UCSD-AML1 (cell line): ENCODE data around the gene PNLDC1.
A peak's percentile ranks its signal among the peaks of the same experiment; 100 is the strongest.
"Not testable (repeated sequence)": the region's sequence is repeated elsewhere in the genome, so short reads cannot be mapped to it uniquely, and the experiment has no call there.

ENCODE experiments used
- DNase-seq: peaks from one replicate; lab custom pipeline; 2025; ENCODE audit not compliant: unreplicated experiment; lab: John Stamatoyannopoulos, UW

Gene PNLDC1

DNA sequence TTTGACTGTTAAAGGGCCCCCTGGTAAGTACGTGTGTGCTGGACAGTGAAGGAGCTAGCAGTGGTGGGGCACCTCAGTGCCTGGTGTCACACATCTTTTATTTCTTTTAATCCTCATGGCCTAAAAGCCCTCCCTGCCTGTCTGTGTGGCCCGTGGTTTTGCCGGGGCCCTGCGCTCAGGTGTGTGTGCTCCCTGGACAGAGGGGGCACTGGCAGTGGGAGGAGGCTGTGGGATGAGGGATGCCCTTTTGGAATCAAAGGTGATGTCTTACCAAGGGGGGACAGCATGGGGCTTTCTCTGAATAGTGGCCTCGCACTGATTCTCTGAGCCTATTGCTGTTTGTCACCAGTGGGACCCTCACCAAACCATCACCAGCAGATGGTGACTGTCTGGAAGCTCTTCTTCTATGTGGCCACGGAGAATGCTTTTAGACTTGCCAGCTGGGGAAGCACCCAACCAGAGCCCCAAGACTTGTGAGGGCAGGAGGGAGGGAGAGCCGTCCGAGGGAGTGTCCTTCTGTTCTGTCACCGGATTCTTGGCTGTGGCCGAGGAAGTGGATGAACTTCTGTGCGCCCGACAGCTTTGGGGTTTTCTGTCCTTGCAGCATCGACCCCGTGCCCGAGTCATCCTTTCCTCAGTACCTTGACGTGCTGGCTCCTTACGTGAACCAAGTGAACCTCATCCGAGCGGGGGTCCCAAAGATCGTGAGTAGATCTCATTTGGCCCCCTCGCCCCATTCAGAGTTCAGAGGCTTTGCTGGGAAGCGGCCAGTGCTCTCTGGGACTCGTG is 18.1 kb downstream of the PNLDC1 start:
- no peak for DNase-seq

DNA sequence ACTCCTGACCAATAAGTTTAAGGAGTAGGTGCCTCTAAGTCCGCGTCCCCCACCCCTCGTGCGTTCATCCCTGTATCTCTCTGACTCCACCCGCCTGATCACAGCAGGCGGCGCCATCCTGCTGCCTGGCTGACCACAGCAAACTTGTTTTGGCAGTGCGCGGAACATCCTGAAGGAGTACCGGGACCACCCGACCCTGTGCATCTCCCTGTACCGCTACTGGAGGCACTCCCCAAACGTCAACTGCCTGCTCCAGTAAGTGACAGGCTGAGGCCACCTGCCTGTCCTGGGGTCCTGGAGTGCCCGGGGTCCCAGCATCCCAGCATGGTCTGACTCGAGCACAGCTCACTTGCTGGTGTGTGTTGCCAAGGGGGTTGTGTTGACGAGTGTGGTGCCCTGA is 19.0 kb downstream of the PNLDC1 start:
- no peak for DNase-seq

DNA sequence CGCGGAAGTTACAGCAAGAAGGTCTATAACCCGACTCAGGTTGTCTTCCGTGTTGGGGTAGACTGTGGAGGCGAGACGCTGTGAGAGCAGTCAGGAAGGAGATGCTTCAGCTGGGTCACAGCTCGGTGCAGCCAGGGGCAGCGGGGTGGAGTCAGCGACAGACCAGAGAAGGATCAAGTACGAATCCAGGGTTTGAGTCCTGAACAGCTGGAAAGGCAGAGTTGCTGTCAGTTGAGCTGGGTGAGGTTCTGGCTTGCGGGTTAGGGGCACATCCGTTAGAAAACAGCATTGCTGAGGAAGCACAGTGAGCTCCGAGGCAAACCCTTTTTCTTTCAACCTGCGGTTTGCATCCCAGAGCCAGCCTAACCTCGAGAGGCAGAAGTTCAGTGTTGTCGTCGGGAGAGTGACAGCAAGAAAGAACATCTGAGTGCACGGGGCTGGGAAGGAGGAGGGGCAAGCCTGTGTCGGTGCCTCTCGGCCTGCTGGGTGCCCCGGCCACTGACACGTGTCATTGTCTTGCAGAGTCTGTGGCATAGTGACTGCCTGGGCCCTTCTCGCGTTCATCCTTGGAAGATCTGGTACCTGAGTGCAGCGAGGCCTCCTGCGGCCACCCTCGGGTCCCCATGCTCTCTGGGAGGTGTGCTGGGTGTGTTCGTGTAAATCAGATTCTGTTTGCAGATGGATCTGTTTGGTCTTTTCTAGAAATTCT is 20.0 kb downstream of the PNLDC1 start:
- DNase-seq: peak; percentile 84

DNA sequence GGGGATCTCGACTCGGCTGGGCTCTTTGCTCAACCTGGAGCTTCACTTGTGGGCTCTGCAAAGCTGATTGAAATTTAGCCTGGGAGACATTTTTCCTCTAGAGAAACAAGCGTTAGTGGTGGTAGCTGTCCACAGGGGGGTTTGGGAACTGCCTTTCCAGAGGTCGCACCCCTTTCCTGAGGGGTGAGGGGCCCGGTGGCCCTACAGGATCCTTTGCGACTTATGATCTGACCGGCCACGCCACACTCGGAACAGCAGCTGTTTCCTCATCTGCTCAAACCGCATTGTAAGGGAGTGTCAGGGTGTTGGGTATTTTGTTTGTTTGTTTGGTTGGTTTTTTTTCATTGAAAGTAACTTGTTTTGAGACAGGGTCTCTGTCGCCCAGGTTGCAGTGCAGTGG is 21.0 kb downstream of the PNLDC1 start:
- DNase-seq: peak; percentile 68

DNA sequence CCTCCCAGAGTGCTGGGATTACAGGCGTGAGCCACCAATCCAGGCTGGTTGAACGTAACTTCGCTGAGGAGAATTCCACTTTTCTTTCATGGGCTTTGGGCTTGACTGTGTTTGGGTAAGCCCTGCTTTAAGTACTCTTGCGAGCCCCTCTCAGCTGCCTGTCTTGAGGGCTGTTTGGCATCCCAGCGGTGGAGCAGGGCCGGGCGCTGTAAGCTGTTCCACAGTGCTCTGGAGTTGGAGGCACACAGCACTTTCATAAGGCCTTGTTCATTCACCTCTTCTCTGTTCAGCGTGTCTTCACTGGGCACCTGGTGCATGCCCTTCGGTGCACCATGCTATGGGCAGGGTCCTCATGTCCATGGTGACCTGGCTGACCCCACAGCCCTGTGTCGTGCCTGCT is 21.6 kb downstream of the PNLDC1 start:
- no peak for DNase-seq

DNA sequence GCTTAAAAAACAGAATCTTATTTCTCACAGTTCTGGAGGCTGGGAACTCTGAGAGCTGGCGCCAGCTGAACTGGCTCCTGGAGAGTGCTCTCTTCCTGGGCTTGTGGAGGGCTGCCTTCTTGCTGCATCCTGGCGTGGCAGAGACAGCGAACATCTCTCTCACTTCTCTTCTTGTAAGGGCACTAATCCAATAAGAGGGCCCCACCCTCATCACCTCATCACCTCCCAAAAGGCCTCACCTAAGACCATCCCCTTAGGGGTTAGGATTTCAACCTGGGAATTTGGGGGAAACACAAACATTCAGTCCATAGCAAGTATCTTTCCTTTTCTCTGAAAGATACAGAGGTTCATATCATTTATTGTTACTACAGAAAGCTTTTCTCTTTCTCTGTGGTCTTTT is 23.9 kb downstream of the PNLDC1 start:
- no peak for DNase-seq

DNA sequence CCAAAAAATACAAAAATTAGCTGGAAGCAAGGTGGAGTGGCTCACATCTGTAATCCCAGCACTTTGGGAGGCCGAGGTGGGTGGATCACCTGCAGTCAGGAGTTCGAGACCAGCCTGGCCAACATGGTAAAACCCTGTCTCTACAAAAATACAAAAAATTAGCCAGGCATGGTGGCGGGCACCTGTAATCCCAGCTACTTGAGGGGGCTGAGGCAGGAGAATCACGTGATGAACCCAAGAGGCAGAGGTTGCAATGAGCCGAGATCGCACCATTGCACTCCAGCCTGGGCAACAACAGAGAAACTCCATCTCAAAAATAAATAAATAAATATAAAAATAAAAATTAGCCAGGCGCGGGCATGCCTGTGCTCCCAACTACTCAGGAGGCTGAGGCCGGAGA is 24.6 kb downstream of the PNLDC1 start:
- not testable (repeated sequence) for DNase-seq

DNA sequence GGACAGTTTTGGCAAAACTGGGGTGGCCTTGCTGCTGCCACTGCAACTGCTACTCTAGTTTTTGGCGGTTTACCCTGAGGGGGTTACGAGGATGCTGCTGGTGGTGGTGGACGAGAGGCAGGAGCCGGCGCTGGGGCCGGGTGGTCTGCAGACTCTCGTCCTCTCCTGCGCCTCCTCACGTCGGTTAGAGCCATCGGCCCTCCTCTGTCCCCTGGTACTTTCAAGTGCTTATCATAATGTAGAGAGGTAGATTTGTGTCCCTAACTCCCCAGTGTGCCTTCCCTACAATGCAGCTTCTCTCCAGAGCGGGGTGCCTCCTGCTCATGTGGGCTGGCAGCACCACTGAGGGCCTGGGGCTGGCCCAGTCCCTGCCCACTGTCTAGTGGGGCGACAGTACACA is 25.9 kb downstream of the PNLDC1 start:
- DNase-seq: no peak

DNA sequence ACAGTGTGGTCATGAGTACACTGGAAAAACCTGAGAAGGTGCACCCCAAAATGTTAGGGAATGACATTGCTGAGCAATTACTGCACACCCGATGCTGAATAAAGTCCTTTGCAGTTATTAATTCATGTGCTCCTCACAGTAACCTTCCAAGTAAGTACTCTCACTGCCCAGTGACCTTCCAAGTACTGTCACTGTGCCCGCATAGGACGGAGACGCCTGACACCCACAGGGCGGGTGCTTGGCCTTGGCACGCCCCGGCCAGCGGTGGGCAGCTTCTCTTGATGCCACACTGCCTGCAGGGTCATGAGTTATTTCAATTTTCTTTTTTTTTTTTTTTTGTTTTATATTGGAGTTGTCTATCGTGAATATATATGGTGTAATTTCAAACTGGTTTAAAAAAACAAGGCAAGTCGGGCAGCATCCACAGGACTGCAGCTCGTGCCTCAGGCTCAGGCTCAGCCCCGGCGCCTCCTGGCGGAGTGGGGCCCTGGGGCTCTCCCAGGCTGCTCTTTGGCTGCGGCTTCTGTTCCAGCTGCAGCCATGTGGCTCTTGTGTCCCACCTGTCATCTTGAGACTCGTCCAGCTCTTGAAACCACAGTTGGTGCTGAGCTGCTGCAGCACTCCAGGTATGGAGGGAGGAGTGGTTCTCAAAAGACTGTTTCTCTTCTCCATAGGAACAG is 27.0 kb downstream of the PNLDC1 start:
- DNase-seq: no peak

DNA sequence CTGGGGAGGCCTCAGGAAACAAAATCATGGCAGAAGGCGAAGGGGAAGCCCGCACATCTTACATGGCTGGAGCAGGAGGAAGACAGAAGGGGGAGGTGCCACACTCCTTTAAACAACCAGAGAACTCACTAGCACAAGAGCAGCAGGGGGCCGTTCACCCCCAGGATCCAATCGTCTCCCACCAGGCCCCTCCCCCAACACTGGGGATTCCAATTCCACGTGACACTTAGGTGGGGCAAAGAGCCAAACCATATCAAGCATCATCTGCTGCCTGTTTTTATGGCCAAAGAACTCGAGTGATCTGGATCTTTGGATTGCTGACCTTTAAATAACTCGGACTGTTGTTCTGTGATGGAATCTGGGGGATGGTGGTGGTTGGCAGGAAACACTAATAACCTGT is 28.0 kb downstream of the PNLDC1 start:
- no peak for DNase-seq

DNA sequence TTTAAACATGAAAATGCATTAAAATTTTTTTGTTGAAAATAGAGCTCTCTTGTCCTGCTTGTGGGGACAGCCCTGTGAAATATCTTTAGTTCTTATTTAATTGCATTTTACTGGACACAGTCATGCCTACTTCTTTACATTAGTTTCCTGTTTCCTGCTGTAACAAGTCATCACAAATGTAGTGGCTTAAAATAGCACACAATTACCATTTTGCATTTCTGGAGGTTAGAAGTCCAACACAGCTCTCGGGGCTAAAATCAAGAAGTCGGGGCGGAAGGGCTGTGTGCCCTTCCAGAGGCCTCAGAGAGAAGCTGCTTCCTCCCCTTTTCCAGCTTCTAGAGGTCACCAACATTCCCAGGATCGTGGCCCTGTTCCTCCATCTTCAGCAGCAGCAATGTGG is 29.4 kb downstream of the PNLDC1 start:
- no peak for DNase-seq

DNA sequence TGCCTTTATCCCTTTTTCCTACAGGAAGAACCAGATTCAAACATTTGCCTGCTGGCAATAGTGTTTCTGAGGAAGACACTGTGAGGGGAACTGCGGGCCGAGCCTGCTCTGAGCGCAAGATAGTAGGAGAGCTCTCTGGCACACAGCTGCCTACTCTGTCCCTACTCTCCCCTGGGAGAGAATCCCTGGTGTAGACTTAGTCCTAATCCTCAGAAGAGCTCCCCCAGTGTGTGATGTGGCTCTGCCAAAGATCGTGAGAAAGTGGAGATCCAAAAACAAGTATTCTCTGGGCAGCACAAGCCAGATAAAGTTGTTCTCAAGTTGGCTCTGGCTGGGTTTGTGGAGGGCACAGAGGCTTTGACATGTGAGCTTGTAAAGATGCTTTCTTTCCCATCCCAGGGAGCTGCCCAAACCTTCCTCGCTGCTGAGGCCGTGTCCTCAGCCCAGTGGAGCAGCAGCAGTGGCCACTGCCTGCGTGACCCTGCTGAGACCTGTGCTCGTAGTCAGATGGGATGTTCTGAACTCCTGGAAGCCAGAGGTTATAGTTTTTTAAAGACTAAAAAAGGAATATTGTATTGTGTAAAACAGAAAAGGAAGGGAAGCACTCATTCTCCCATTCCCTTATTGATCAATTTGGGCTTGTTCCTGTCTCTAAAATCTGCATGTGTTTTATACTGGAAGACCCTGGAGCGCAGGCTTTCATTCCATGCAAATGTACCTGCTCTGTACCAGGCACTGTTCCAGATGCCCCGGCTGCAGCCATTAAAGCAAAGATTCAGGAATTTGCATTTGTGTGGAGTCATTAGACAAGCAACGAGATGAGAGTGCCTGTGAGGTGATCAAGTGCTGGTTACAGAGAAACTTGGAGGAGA is 30.7 kb downstream of the PNLDC1 start:
- no peak for DNase-seq

DNA sequence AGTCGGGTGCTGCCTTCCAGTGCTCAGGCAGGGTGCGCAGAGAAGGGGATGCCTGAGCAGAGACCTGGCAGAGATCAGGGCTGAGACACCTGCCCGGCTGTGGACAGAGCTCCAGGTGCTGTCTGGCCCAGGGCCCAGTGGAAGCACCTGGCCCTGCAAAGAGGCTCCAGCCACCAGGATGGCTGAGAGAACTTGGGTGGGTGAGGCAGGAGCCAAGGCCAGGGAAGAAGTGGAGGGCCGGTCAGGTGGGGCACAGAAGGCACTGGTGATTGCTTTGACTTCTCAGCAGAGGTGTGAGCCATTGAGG is 31.2 kb downstream of the PNLDC1 start:
- DNase-seq: no peak

DNA sequence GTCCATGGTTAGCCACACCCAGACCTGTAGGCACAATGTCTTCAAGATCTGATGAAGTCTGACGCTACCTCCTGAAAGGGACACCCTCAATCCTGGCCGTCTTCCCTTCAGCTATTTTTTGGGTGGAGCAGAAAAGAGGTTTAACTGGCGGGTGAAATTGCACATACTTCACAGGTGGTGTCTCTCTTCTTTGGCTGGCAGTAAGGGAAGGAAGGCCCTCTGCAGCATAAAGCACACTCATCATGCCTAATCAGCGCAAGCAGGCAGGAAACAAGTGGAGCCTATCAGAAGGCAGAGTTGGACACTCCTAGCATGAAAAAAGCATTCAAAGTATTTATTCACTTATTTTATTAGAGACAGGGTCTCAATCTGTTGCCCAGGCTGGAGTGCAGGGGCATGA is 32.9 kb downstream of the PNLDC1 start:
- DNase-seq: no peak

DNA sequence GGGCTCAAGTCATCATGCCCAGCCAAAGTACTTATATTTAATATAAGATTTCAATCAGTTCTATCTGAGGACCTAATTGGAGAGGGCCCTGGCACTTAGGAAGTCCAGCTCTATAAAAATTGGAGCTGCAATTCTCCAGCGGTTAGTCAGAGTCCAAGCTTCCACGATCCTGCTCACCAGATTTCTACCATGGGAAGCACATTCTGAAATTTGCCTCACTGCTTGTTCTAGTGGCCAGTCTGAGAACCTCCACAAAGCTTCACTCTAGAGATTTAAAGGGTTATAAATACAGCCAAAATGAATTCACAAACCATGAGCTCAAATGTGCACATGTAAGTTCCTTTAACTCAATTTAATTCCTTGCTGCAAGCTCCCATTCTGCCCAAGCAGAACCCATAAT is 33.5 kb downstream of the PNLDC1 start:
- DNase-seq: no peak

DNA sequence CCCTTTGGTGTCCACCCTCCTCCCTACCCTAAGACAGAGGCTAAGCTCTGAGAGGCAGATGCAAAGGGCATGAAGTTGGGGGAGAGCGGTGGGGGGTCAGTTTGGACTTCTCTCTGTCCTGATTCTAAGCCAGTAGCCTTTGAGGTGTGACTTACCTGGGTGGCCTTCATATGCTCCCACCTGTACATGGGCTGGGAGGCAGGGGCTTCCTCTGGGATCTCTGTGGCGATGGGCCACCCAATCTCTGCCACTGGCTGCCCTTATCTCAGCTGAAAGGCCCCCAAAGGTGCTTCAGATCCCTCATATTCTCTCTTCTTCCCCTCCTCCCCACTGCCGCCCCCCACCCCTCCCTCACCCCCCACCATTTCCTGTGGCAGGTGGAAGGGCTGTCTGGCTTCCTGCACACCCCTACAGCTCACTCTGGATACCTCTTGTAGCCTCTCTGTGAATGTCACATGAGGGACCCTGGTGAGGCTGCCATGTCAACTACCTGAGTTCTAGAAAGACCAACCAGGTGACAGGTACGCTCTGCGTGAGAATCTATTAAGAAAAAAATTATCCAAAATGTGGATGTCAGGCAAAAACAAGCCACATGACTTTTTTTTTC is 34.0 kb downstream of the PNLDC1 start:
- no peak for DNase-seq

DNA sequence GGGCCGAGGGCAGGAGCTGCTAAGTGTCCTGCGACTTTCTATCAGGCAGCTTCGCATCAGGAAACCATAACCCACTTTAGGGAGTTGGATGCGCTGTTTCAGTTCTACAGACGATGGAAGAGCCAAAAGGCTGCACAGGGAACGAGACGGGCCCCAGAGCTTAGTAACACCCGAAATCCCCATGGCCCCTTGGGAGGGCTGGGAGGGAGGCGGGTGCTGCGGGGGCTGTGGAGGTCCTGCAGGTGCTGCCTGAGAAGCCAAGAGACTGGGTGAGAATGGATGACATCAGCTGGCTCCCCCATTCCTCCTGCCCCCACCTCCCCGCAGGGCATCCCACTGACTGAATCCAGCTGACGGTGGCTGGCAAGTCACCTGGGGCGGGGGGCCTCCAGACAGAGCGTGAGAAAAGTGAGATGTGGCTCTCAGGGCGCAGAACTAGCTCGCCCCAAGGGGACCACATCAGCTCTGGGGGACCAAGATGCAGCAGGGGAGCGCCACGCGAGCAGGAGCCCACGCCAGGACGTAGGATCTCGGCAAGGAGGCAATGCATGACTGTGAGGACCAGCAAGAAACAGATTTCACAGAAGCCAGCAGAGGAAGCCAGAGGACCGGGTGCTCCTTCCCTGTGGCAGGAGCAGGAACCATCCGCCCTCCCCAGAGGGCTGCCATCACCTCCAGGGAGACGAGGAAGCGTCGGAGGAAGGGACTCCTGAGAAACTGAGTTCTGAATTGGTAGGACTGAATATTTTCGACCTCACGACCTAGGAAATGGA is 36.8 kb downstream of the PNLDC1 start:
- no peak for DNase-seq

DNA sequence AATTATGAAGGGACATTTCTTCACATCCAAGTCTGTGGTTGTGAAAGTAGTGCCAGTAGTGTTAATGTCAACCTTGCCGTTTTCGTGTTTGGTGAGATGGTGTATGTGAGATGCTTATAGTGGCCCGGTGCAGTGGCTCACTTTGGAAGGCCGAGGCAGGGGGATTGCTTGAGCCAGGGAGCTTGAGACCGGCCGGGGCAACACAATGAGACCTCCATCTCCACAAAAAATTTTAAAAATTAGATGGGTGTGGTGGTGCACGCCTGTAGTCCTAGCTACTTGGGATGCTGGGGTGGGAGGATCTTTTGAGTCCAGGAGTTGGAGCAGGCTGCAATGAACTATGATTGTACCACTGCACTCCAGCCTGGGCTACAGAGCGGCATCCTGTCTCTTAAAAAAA is 37.4 kb downstream of the PNLDC1 start:
- no peak for DNase-seq

DNA sequence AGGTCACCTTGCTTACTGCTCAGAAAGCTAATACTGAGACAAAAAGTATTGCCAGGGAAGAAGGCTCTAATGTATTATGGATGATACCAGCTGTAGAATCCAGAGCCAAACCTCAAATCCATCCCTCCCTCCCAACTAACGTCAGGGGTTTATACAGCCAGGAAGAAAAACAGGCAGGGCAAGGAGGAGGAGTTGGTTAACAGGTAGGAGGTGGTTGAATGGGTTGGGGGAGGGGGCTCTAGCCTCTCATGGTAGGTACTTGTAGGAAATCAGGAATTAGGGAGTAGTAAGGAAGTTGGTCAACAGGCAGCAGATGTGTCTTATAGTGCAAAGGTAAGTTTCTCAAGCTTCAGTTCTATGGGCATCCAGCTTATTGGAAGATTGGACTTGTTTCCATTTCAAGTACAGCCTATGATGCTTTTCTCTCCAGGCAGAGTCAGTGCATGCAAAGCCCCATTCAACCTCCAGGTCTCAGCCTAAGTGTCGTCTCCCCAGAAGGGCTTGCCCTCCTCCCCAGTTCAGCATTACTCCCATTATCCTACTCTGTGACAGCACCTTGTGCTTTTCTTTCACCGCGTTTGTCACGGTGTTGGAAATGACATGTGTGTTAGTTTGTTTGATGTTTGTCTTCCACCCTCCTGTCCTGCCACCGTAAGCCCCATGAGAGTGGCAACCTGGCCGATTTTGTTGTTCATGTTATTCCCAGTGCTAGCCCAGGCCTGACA is 38.1 kb downstream of the PNLDC1 start:
- DNase-seq: no peak

DNA sequence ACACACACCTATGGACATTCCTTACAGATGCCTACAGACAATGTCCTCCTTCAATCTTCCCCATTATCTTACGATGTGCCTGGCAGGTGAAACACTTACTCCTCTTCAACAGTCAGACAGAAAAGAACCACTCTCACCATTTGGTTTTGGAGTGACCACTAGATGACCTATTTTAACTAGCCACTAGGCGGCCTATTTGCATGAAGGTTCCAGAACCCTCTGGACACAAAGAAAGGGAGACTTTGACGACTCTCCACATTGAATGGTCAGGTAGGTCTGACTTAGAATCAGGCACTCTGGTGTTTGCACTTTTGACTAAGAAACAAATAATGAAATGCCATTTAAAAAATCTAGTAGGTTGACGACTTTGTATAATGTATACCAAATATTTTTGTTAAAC is 42.0 kb downstream of the PNLDC1 start:
- no peak for DNase-seq
